H1 (cell line): ENCODE data around the gene SLC27A4. TPM values are rescaled to one million over a fixed set of nuclear protein-coding genes. Genes with fewer than 3 reads are reported as not detected.

Source experiments
- CTCF ChIA-PET: fragments of 300-600 bp; sonication (Branson Sonifier 250); formaldehyde crosslinking; loops from one replicate; lab custom pipeline; 2021; ENCODE audit not compliant: partially characterized antibody; lab: Charles Lee
- POLR2A ChIA-PET: fragments of 300-600 bp; sonication (Branson Sonifier 250); formaldehyde crosslinking; loops from one replicate; lab custom pipeline; 2021; ENCODE audit warnings: inconsistent platforms; ENCODE audit not compliant: partially characterized antibody; lab: Charles Lee
- DNase-seq, 2 experiments: peaks; one replicate each; pipeline versions ENCODE4 v3.0.0 to v3.0.0-alpha.2; 2010 to 2022; ENCODE audit warnings: low spot score in 2 of 2, low read depth in 1 of 2, mixed read lengths in 1 of 2
- FAIRE-seq: peaks from 2 replicates; lab custom pipeline; 2011; peaks lifted over from hg19 to GRCh38; lab: Jason Lieb, UNC
- H2AFZ ChIP-seq: 2 replicates; pipeline ENCODE4 v1.8.1; 2012; ENCODE audit warnings: low read length, inconsistent platforms
- H2AK5ac ChIP-seq: 2 replicates; pipeline ENCODE4 v1.6.1; 2013; ENCODE audit warnings: low read depth, low read length
- H2BK120ac ChIP-seq: replicated peaks from 2 replicates; pipeline ENCODE3; 2013; ENCODE audit warnings: low read depth, low read length, inconsistent platforms
- H2BK12ac ChIP-seq: 2 replicates; pipeline ENCODE4 v1.6.1; 2013; ENCODE audit warnings: low read depth, low read length
- H2BK15ac ChIP-seq: 2 replicates; pipeline ENCODE4 v1.6.1; 2013; ENCODE audit warnings: low read length
- H2BK20ac ChIP-seq: 2 replicates; pipeline ENCODE4 v1.6.1; 2013; ENCODE audit warnings: low read length
- H2BK5ac ChIP-seq: 2 replicates; pipeline ENCODE4 v1.6.1; 2013; ENCODE audit warnings: low read depth, low read length
- H3K14ac ChIP-seq: 2 replicates; pipeline ENCODE4 v1.6.1; 2013; ENCODE audit warnings: inconsistent platforms; ENCODE audit not compliant: insufficient read length
- H3K18ac ChIP-seq: 2 replicates; pipeline ENCODE4 v1.6.1; 2013; ENCODE audit warnings: low read length; ENCODE audit errors: extremely low read depth
- H3K23ac ChIP-seq: 2 replicates; pipeline ENCODE4 v1.6.1; 2013; ENCODE audit warnings: inconsistent platforms; ENCODE audit not compliant: insufficient read length
- H3K23me2 ChIP-seq: 2 replicates; pipeline ENCODE4 v1.6.1; 2013; ENCODE audit warnings: low read depth, low read length
- H3K27ac ChIP-seq: 2 replicates; pipeline ENCODE4 v1.6.1; 2011; ENCODE audit warnings: low read depth, low read length, inconsistent platforms
- H3K27me3 ChIP-seq, 4 experiments: replicated peaks in 1 of 4; 1 replicate in 1 of 4; 2 replicates in 3 of 4; pipeline versions ENCODE4 v1.6.1 to v1.8.1; 2011 to 2013; ENCODE audit warnings: low read length in 3 of 4, mild to moderate bottlenecking in 3 of 4, inconsistent platforms in 2 of 4, mixed read lengths in 2 of 4, moderate library complexity in 1 of 4; ENCODE audit not compliant: control insufficient read depth in 3 of 4, insufficient read depth in 3 of 4; ENCODE audit errors: extremely low read depth in 1 of 4
- H3K36me3 ChIP-seq, 4 experiments: 2 replicates each; pipeline versions ENCODE4 v1.6.1 to v1.8.1; 2011 to 2013; ENCODE audit warnings: mild to moderate bottlenecking in 4 of 4, low read length in 3 of 4, moderate library complexity in 2 of 4, control low read depth in 1 of 4, inconsistent platforms in 1 of 4; ENCODE audit not compliant: insufficient read depth in 4 of 4, control insufficient read depth in 2 of 4
- H3K4ac ChIP-seq: replicated peaks from 2 replicates; pipeline ENCODE3; 2013; ENCODE audit warnings: low read length, low read depth, mixed read lengths, inconsistent platforms; ENCODE audit not compliant: insufficient read length
- H3K4me1 ChIP-seq, 4 experiments: replicated peaks in 1 of 4; 1 replicate in 1 of 4; 2 replicates in 3 of 4; pipeline versions ENCODE4 v1.6.1 to v1.8.1; 2011 to 2013; ENCODE audit warnings: low read length in 3 of 4, inconsistent platforms in 2 of 4, mixed read lengths in 1 of 4; ENCODE audit not compliant: insufficient read depth in 4 of 4, control insufficient read depth in 3 of 4
- H3K4me2 ChIP-seq, 2 experiments: 2 replicates each; pipeline versions ENCODE4 v1.6.1 to v1.8.1; 2011 to 2013; ENCODE audit warnings: low read depth in 2 of 2, low read length in 2 of 2, control low read depth in 1 of 2, inconsistent platforms in 1 of 2, mild to moderate bottlenecking in 1 of 2; ENCODE audit not compliant: insufficient read depth in 1 of 2
- H3K4me3 ChIP-seq, 4 experiments: fragments of 200-600, 300-600 bp in 1 of 4; sonication (generic), shearing (Covaris generic), sonication (Bioruptor Twin) in 1 of 4; 2 replicates each; pipeline versions ENCODE4 v1.5.1 to v1.8.1; 2011 to 2016; ENCODE audit warnings: low read length in 4 of 4, low read depth in 3 of 4, control low read depth in 2 of 4, inconsistent platforms in 2 of 4, mild to moderate bottlenecking in 2 of 4, mixed read lengths in 1 of 4, moderate library complexity in 1 of 4; ENCODE audit not compliant: insufficient read depth in 2 of 4; ENCODE audit errors: extremely low read depth in 1 of 4
- H3K56ac ChIP-seq: replicated peaks from 2 replicates; pipeline ENCODE3; 2013; ENCODE audit warnings: low read depth, mild to moderate bottlenecking, mixed read lengths, low read length, inconsistent platforms; ENCODE audit not compliant: insufficient read length
- H3K79me1 ChIP-seq: 2 replicates; pipeline ENCODE4 v1.6.1; 2013; ENCODE audit warnings: low read depth, low read length, control low read depth
- H3K79me2 ChIP-seq, 2 experiments: 2 replicates each; pipeline versions ENCODE4 v1.6.1 to v1.8.1; 2012 to 2013; ENCODE audit warnings: low read length in 2 of 2, mild to moderate bottlenecking in 2 of 2, inconsistent platforms in 1 of 2; ENCODE audit not compliant: insufficient read depth in 2 of 2, control insufficient read depth in 1 of 2
- H3K9ac ChIP-seq, 4 experiments: replicated peaks in 1 of 4; 1 replicate in 1 of 4; 2 replicates in 3 of 4; pipeline versions ENCODE4 v1.6.1 to v1.8.1; 2011 to 2013; ENCODE audit warnings: low read depth in 3 of 4, low read length in 3 of 4, control low read depth in 2 of 4, mild to moderate bottlenecking in 2 of 4, moderate library complexity in 2 of 4, inconsistent platforms in 1 of 4; ENCODE audit errors: extremely low read depth in 1 of 4
- H3K9me3 ChIP-seq, 2 experiments: 2 replicates each; pipeline versions ENCODE4 v1.6.1 to v1.8.1; 2012 to 2013; ENCODE audit warnings: mild to moderate bottlenecking in 2 of 2, moderate library complexity in 2 of 2, control low read depth in 1 of 2, inconsistent platforms in 1 of 2, low read depth in 1 of 2, low read length in 1 of 2, mixed read lengths in 1 of 2; ENCODE audit not compliant: insufficient read depth in 2 of 2
- H4K20me1 ChIP-seq, 2 experiments: replicated peaks in 1 of 2; 2 replicates each; pipeline versions ENCODE3 to v1.8.1; 2011 to 2013; ENCODE audit warnings: inconsistent platforms in 2 of 2, low read length in 2 of 2, mild to moderate bottlenecking in 1 of 2; ENCODE audit not compliant: insufficient read depth in 2 of 2, control insufficient read depth in 1 of 2
- H4K5ac ChIP-seq: 2 replicates; pipeline ENCODE4 v1.6.1; 2013; ENCODE audit warnings: low read length, low read depth, mixed read lengths, inconsistent platforms; ENCODE audit not compliant: insufficient read length
- H4K8ac ChIP-seq: 2 replicates; pipeline ENCODE4 v1.8.0; 2013; ENCODE audit warnings: mild to moderate bottlenecking, moderate library complexity, low read length, inconsistent platforms; ENCODE audit not compliant: insufficient read depth; ENCODE audit errors: extremely low read depth
- H4K91ac ChIP-seq: replicated peaks from 2 replicates; pipeline ENCODE3; 2013; ENCODE audit warnings: low read length, mixed read lengths, inconsistent platforms; ENCODE audit not compliant: insufficient read length
- EZH2 ChIP-seq: fragments of 200-600 bp; sonication (generic); IDR thresholded peaks from 2 replicates; pipeline ENCODE4 v1.7.1; 2012; ENCODE audit warnings: low read depth, mild to moderate bottlenecking, moderate library complexity, low read length, inconsistent platforms; ENCODE audit not compliant: severe bottlenecking
- JUN ChIP-seq: IDR thresholded peaks from 2 replicates; pipeline ENCODE4 v1.6.1; 2011; ENCODE audit warnings: low read depth, mild to moderate bottlenecking, improper control_type of control experiment, low read length
- WGBS, 2 experiments: shearing (Covaris generic) in 1 of 2; methylation state at CpG; one replicate each; pipeline versions ENCODE4 v1.1.6 to v1.1.7; 2013 to 2015; ENCODE audit warnings: low lambda C conversion rate in 2 of 2, mixed read lengths in 2 of 2, inconsistent platforms in 1 of 2, low coverage in 1 of 2, missing lambda C conversion rate in 1 of 2; ENCODE audit not compliant: insufficient replicate concordance in 2 of 2, insufficient coverage in 1 of 2, insufficient read length in 1 of 2; ENCODE audit errors: extremely low coverage in 1 of 2, missing lambda C conversion rate in 1 of 2; 5-methylcytosine and 5-hydroxymethylcytosine counted together
- polyA plus RNA-seq, 7 experiments: library from polyadenylated mRNA; depleted of rRNA in 3 of 7; stranded (reverse) in 5 of 7; unstranded in 2 of 7; fragments of >200 nt in 5 of 7; fragments of 200-250 nt in 2 of 7; gene quantifications; 1 replicate in 5 of 7; 2 replicates in 1 of 7; 4 replicates in 1 of 7; pipeline versions ENCODE4 v1.2.1 to v1.2.3, GENCODE V29; 2011 to 2013; ENCODE audit warnings: missing spikeins in 2 of 7, mixed read lengths in 2 of 7
- total RNA-seq: library from RNA; stranded (reverse); fragmentation: NEBNext Ultra II Directional; extraction: Animal tissue kit (Norgen Biotek cat#: 25700); gene quantifications from 2 replicates; pipeline ENCODE4 v1.2.1, GENCODE V29; 2021

The SLC27A4 gene
- total and polyA plus RNA-seq, 2 of the 8 experiments (the other 6 are each of a cell fraction or from before 2014, with no cell fraction given), result 14.9 to 20.5 TPM

GRCh38 chr9:128405077-128405779 lies 64.9 kb downstream of the SLC27A4 start:
- Histone ChIP-seq H3K4me3 (no peak overlapping the region), H4K8ac (no peak overlapping the region; the same call in 1 of the 2 replicates), H2BK12ac (no peak overlapping the region), H3K4me2 (no peak overlapping the region), H3K9ac (no peak overlapping the region; a peak in 3 of 7 replicates), H3K27me3 (peaks cover 77 to 97% (median 90%) of the 10 kb centered on the region in 4 experiments), H3K14ac (no peak overlapping the region), H2AFZ (no peak overlapping the region), H2BK20ac (no peak overlapping the region), H3K36me3 (no peaks in the 10 kb centered on the region), H2AK5ac (no peak overlapping the region), H2BK5ac (no peak overlapping the region; the same call in 1 of the 2 replicates), H3K79me1 (no peaks in the 10 kb centered on the region), H4K5ac (no peak overlapping the region), H3K27ac (no peak overlapping the region), H3K56ac (no peak overlapping the region), H4K91ac (no peak overlapping the region), H3K23ac (no peak overlapping the region), H3K4ac (no peak overlapping the region), H3K18ac (no peak overlapping the region), H3K4me1 (peaks cover 15 to 35% (median 20%) of the 10 kb centered on the region in 4 experiments), H3K23me2 (no peaks in the 10 kb centered on the region), H3K79me2 (no peaks in the 10 kb centered on the region), H4K20me1 (peaks cover 2 to 4% of the 10 kb centered on the region in 2 experiments), H2BK120ac (no peak overlapping the region), H2BK15ac (no peak overlapping the region), H3K9me3 (no peaks in the 10 kb centered on the region)
- FAIRE-seq (no peak), DNase-seq (no peak)
- POLR2A ChIA-PET, result interaction anchor here (0.6 to 3.5 kb wide), 3 partner anchors 21 to 233 kb away, joined by 3 to 8 read pairs (median 3); no protein-coding TSS in a partner anchor
- TF ChIP-seq EZH2 (peak; percentile 17), JUN (no peak)
- WGBS, 2 experiments, result 48% methylated on average over 17 of the region's 20 CpGs; no CpG with 5 or more reads in 1 of the 2 experiments
- CTCF ChIA-PET, result interaction anchor here (1.3 to 15.7 kb wide), 4 partner anchors 8 to 64 kb away, joined by 5 to 544 read pairs (median 51); partner anchors contain the start of gene URM1
